ENCODE data around the gene PLD1.
"Not testable (repeated sequence)": the region's sequence is repeated elsewhere in the genome, so short reads cannot be mapped to it uniquely, and the experiment has no call there.

Gene PLD1

DNA sequence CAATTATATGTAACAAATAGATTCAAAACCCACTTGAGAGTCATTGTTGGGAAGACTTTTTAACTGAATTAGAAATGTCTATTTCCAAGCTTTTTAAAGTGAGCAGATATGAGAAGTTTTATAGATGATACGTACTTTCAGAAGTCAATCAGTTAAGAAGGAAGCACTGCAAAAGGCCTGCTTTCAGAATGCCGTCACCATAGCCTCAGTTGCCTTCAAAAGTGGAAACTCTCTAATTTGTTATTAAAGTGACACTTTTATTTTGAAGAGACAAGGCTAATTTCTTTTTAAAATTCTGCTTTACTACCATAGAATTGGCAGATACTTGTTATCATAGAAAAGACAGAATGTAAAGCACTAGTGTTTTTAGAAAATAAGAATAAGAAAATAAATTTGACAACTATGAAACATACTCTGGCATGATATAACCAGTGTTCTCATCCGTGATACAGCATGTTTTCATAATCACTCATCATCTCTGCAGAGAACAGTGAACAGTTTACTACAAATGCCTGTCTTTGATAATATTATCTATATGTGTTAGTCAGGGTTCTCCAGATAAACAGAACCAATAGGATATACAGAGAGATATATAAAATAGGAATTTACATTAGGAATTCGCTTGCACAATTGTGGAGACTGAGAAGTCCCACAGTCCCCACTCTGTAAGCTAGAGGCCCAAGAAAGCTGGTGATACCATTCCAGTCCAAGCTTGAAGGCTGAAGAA, 7.0 kb upstream of the PLD1 start:
- H3F3A ChIP-seq (ENCODE audit: low read depth): no peaks in the 10 kb centered on the region
- H2AFZ ChIP-seq (ENCODE audit: low read length): no peak overlapping the region
- no peak overlapping the region for H3K4me2 ChIP-seq (ENCODE audit: low read depth, low read length, poor library complexity, severe bottlenecking)
- no peaks in the 10 kb centered on the region for H3K36me3 ChIP-seq (ENCODE audit: insufficient read depth, low read length)
- H3K27me3 ChIP-seq (ENCODE audit: insufficient read depth, low read length, poor library complexity, severe bottlenecking): no peaks in the 10 kb centered on the region
- no peak overlapping the region for H3K4me3 ChIP-seq (ENCODE audit: low read length, poor library complexity, severe bottlenecking)
- no peak for TF ChIP-seq EZH2phosphoT487 (IDR thresholded peaks at IDR 0.05; ENCODE audit: borderline replicate concordance)
- TF ChIP-seq, protein P1, sequence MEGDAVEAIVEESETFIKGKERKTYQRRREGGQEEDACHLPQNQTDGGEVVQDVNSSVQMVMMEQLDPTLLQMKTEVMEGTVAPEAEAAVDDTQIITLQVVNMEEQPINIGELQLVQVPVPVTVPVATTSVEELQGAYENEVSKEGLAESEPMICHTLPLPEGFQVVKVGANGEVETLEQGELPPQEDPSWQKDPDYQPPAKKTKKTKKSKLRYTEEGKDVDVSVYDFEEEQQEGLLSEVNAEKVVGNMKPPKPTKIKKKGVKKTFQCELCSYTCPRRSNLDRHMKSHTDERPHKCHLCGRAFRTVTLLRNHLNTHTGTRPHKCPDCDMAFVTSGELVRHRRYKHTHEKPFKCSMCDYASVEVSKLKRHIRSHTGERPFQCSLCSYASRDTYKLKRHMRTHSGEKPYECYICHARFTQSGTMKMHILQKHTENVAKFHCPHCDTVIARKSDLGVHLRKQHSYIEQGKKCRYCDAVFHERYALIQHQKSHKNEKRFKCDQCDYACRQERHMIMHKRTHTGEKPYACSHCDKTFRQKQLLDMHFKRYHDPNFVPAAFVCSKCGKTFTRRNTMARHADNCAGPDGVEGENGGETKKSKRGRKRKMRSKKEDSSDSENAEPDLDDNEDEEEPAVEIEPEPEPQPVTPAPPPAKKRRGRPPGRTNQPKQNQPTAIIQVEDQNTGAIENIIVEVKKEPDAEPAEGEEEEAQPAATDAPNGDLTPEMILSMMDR (conservative IDR thresholded peaks at IDR 0.05; ENCODE audit: low read length): no peak
- no peaks in the 10 kb centered on the region for H4K20me1 ChIP-seq (ENCODE audit: insufficient read depth, low read length, poor library complexity, severe bottlenecking)
- no peaks in the 10 kb centered on the region for H3K79me2 ChIP-seq (ENCODE audit: insufficient read depth, low read length)
- peaks cover 4% of the 10 kb centered on the region for H3K4me1 ChIP-seq (ENCODE audit: insufficient read depth, low read length, poor library complexity, severe bottlenecking)
- no peak overlapping the region for H3K9ac ChIP-seq (ENCODE audit: low read depth, low read length, poor library complexity, severe bottlenecking)
- H3K9me3 ChIP-seq (ENCODE audit: insufficient read depth, low read depth, low read length): no peaks in the 10 kb centered on the region
- no peaks in the 10 kb centered on the region for H3K9me2 ChIP-seq (replicated peaks; ENCODE audit: low read depth, low read length)

DNA sequence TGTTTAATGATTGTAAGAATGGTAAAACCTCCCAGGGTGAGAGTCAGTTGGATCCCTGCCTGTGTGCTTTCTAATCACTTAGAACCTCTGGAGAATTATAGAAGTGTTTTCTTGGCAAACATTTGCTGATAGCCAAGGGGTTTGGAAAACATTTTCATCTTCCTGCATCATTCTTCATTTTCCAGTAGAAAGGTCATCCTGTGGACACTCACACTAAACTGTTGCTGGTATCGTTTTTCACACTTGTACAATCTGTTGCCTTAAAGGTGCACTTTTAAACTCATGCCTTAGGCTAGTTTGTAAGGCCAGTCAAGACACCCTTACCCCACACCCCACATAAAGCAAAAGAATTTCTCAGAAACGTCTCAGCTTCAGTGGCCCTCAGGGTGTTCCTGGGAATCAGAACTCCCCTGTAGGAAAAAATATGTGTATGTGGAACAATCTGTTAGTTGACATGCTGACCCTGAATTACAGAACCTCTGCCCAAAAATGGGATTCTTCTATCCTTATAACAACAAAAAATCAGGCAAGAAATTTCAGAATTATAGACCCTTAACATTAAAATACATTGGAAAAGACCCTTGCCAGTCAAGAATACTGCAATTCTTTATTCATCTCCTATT, 5.8 kb upstream of the PLD1 start:
- Histone ChIP-seq H3K9ac (ENCODE audit: low read depth, low read length, poor library complexity, severe bottlenecking) (no peak overlapping the region), H4K20me1 (ENCODE audit: insufficient read depth, low read length, poor library complexity, severe bottlenecking) (no peaks in the 10 kb centered on the region), H3K9me3 (ENCODE audit: insufficient read depth, low read depth, low read length) (no peaks in the 10 kb centered on the region), H3K4me2 (ENCODE audit: low read depth, low read length, poor library complexity, severe bottlenecking) (no peak overlapping the region), H2AFZ (ENCODE audit: low read length) (no peak overlapping the region), H3K79me2 (ENCODE audit: insufficient read depth, low read length) (no peaks in the 10 kb centered on the region), H3K36me3 (ENCODE audit: insufficient read depth, low read length) (no peaks in the 10 kb centered on the region), H3K9me2 (replicated peaks; ENCODE audit: low read depth, low read length) (no peaks in the 10 kb centered on the region), H3F3A (ENCODE audit: low read depth) (no peaks in the 10 kb centered on the region), H3K27me3 (ENCODE audit: insufficient read depth, low read length, poor library complexity, severe bottlenecking) (no peaks in the 10 kb centered on the region), H3K4me3 (ENCODE audit: low read length, poor library complexity, severe bottlenecking) (no peak overlapping the region), H3K4me1 (ENCODE audit: insufficient read depth, low read length, poor library complexity, severe bottlenecking) (no peaks in the 10 kb centered on the region)
- no peak for TF ChIP-seq EZH2phosphoT487 (IDR thresholded peaks at IDR 0.05; ENCODE audit: borderline replicate concordance)
- TF ChIP-seq, protein P1 (conservative IDR thresholded peaks at IDR 0.05; ENCODE audit: low read length): no peak

DNA sequence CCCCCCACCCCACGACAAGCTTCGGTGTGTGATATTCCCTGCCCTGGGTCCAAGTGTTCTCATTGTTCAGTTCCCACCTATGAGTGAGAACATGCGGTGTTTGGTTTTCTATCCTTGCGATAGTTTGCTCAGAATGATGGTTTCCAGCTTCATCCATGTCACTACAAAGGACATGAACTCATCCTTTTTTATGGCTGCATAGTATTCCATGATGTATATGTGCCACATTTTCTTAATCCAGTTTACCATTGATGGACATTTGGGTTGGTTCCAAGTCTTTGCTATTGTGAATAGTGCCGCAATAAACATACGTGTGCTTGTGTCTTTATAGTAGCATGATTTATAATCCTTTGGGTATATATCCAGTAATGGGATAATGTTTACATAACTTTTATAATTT, 4.4 kb upstream of the PLD1 start:
- H3K4me2 ChIP-seq (ENCODE audit: low read depth, low read length, poor library complexity, severe bottlenecking); H3K9me2 ChIP-seq (replicated peaks; ENCODE audit: low read depth, low read length); H3K9ac ChIP-seq (ENCODE audit: low read depth, low read length, poor library complexity, severe bottlenecking); H3F3A ChIP-seq (ENCODE audit: low read depth); H3K79me2 ChIP-seq (ENCODE audit: insufficient read depth, low read length); H3K27me3 ChIP-seq (ENCODE audit: insufficient read depth, low read length, poor library complexity, severe bottlenecking); H3K4me1 ChIP-seq (ENCODE audit: insufficient read depth, low read length, poor library complexity, severe bottlenecking); H3K9me3 ChIP-seq (ENCODE audit: insufficient read depth, low read depth, low read length); H4K20me1 ChIP-seq (ENCODE audit: insufficient read depth, low read length, poor library complexity, severe bottlenecking); H2AFZ ChIP-seq (ENCODE audit: low read length); H3K4me3 ChIP-seq (ENCODE audit: low read length, poor library complexity, severe bottlenecking); H3K36me3 ChIP-seq (ENCODE audit: insufficient read depth, low read length): not testable (repeated sequence)
